Measurements from ENCODE around the gene CAPN1. TPM values are rescaled to one million over a fixed set of nuclear protein-coding genes. Genes with fewer than 3 reads are reported as not detected.
A peak's percentile ranks its signal among the peaks of the same experiment; 100 is the strongest.

Gene CAPN1
- total and polyA plus RNA-seq, 2 of the 13 experiments (the other 11 are each of a cell fraction or from before 2014, with no cell fraction given): 57.3 to 82.6 TPM

DNA sequence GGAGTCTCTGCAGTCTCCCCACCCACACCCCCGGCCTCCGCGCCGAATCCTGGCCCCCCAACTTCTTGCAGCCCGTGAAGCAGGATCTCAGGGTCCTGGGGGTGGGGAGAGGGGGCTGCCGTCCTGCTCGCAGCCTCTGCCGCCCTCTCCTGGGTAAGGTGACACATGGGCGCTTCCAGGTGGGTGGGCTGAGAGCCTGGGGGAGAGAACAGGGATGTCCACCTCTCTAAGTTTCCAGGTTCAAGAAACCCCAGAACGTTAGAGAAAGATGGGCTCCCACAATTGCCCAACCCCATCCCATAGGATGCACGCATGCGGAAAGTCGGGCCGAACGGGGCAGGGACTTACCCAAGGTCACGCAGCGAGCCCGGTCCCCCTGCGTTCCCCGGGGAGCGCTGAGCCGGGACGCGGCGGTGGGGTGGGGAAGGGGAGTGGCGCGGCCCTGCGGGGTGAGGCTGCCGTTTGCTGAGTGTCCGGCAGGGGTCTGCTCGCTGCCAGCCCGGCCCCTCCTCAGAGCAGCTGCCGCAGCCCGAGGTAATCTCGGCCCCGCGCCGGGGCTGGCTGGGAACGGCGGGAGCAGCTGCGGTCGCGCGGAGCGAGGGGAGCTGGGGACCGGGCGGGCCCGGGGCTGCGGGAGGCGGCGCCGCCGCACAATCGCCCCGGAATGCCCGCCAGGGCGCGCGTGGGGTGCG is 705 bp upstream of the CAPN1 start (continued):
- no peak for TF ChIP-seq EZH2 (conservative IDR thresholded peaks at IDR 0.05; ENCODE audit: low read depth, low read length)
- peak; percentile 75; the same call in 1 of the 2 replicates for TF ChIP-seq SALL2 (CRISPR knock-in tag; IDR thresholded peaks at IDR 0.05)
- TF ChIP-seq ZFP36L2 (CRISPR knock-in tag; IDR thresholded peaks at IDR 0.05): no peak
- TF ChIP-seq PAF1 (CRISPR knock-in tag; IDR thresholded peaks at IDR 0.05): no peak
- TF ChIP-seq ZNF746 (CRISPR knock-in tag; IDR thresholded peaks at IDR 0.05): peak; percentile 76
- no peak for TF ChIP-seq MLLT10 (CRISPR knock-in tag; IDR thresholded peaks at IDR 0.05)
- TF ChIP-seq ZNF747 (CRISPR knock-in tag; IDR thresholded peaks at IDR 0.05; ENCODE audit: borderline replicate concordance): no peak
- TF ChIP-seq, protein P1, sequence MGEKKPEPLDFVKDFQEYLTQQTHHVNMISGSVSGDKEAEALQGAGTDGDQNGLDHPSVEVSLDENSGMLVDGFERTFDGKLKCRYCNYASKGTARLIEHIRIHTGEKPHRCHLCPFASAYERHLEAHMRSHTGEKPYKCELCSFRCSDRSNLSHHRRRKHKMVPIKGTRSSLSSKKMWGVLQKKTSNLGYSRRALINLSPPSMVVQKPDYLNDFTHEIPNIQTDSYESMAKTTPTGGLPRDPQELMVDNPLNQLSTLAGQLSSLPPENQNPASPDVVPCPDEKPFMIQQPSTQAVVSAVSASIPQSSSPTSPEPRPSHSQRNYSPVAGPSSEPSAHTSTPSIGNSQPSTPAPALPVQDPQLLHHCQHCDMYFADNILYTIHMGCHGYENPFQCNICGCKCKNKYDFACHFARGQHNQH (CRISPR knock-in tag; IDR thresholded peaks at IDR 0.05): 0 out of 2 replicates have a peak, but pooled peaks have one; percentile 34
- TF ChIP-seq, protein P2, sequence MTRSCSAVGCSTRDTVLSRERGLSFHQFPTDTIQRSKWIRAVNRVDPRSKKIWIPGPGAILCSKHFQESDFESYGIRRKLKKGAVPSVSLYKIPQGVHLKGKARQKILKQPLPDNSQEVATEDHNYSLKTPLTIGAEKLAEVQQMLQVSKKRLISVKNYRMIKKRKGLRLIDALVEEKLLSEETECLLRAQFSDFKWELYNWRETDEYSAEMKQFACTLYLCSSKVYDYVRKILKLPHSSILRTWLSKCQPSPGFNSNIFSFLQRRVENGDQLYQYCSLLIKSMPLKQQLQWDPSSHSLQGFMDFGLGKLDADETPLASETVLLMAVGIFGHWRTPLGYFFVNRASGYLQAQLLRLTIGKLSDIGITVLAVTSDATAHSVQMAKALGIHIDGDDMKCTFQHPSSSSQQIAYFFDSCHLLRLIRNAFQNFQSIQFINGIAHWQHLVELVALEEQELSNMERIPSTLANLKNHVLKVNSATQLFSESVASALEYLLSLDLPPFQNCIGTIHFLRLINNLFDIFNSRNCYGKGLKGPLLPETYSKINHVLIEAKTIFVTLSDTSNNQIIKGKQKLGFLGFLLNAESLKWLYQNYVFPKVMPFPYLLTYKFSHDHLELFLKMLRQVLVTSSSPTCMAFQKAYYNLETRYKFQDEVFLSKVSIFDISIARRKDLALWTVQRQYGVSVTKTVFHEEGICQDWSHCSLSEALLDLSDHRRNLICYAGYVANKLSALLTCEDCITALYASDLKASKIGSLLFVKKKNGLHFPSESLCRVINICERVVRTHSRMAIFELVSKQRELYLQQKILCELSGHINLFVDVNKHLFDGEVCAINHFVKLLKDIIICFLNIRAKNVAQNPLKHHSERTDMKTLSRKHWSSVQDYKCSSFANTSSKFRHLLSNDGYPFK (CRISPR knock-in tag; IDR thresholded peaks at IDR 0.05; ENCODE audit: borderline replicate concordance): peak; percentile 51; the same call in 1 of the 2 replicates
- TF ChIP-seq, protein P3, sequence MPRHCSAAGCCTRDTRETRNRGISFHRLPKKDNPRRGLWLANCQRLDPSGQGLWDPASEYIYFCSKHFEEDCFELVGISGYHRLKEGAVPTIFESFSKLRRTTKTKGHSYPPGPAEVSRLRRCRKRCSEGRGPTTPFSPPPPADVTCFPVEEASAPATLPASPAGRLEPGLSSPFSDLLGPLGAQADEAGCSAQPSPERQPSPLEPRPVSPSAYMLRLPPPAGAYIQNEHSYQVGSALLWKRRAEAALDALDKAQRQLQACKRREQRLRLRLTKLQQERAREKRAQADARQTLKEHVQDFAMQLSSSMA (CRISPR knock-in tag; IDR thresholded peaks at IDR 0.05): 0 out of 2 replicates have a peak, but pooled peaks have one; percentile 80
- peak; percentile 53; the same call in 1 of the 2 replicates for TF ChIP-seq MAZ (IDR thresholded peaks at IDR 0.05; ENCODE audit: borderline replicate concordance, low read depth, low read length)
- TF ChIP-seq MAZ (CRISPR knock-in tag; IDR thresholded peaks at IDR 0.05; ENCODE audit: low read depth): peak; percentile 59; the same call in 1 of the 2 replicates
- no peak for TF ChIP-seq SOX6 (IDR thresholded peaks at IDR 0.05)
- peak; percentile 27; the same call in 1 of the 2 replicates for TF ChIP-seq SOX6 (CRISPR knock-in tag; IDR thresholded peaks at IDR 0.05)
- 0 out of 2 replicates have a peak, but pooled peaks have one; percentile 33 for TF ChIP-seq REPIN1 (CRISPR knock-in tag; IDR thresholded peaks at IDR 0.05; ENCODE audit: borderline replicate concordance, low read depth)
- TF ChIP-seq ZMYM4 (CRISPR knock-in tag; IDR thresholded peaks at IDR 0.05): 0 out of 2 replicates have a peak, but pooled peaks have one; percentile 21
- TF ChIP-seq NRL (CRISPR knock-in tag; IDR thresholded peaks at IDR 0.05; ENCODE audit: borderline replicate concordance): peak; percentile 64; the same call in 1 of the 2 replicates
- TF ChIP-seq, protein P4, sequence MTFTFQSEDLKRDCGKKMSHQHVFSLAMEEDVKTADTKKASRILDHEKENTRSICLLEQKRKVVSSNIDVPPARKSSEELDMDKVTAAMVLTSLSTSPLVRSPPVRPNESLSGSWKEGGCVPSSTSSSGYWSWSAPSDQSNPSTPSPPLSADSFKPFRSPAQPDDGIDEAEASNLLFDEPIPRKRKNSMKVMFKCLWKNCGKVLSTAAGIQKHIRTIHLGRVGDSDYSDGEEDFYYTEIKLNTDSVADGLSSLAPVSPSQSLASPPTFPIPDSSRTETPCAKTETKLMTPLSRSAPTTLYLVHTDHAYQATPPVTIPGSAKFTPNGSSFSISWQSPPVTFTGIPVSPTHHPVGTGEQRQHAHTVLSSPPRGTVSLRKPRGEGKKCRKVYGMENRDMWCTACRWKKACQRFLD (CRISPR knock-in tag; IDR thresholded peaks at IDR 0.05; ENCODE audit: borderline replicate concordance): 0 out of 2 replicates have a peak, but pooled peaks have one; percentile 56
- TF ChIP-seq, protein P5, sequence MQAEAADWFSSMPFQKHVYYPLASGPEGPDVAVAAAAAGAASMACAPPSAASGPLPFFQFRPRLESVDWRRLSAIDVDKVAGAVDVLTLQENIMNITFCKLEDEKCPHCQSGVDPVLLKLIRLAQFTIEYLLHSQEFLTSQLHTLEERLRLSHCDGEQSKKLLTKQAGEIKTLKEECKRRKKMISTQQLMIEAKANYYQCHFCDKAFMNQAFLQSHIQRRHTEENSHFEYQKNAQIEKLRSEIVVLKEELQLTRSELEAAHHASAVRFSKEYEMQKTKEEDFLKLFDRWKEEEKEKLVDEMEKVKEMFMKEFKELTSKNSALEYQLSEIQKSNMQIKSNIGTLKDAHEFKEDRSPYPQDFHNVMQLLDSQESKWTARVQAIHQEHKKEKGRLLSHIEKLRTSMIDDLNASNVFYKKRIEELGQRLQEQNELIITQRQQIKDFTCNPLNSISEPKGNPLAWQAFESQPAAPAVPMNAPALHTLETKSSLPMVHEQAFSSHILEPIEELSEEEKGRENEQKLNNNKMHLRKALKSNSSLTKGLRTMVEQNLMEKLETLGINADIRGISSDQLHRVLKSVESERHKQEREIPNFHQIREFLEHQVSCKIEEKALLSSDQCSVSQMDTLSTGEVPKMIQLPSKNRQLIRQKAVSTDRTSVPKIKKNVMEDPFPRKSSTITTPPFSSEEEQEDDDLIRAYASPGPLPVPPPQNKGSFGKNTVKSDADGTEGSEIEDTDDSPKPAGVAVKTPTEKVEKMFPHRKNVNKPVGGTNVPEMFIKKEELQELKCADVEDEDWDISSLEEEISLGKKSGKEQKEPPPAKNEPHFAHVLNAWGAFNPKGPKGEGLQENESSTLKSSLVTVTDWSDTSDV (CRISPR knock-in tag; IDR thresholded peaks at IDR 0.05): no peak
- peak; percentile 45; the same call in 1 of the 2 replicates for TF ChIP-seq ZNF563 (CRISPR knock-in tag; IDR thresholded peaks at IDR 0.05)
